Endothelial cell of umbilical vein (primary cell): ENCODE results near the gene REEP2. TPM values are rescaled to one million over a fixed set of nuclear protein-coding genes. Genes with fewer than 3 reads are reported as not detected.

Experiments used
- BruUV-seq: library from RNA; stranded (reverse); fragments of 400-500 nt; replicated peaks from 2 replicates; lab custom pipeline; 2021; lab: Mats Ljungman, UMichigan
- CTCF ChIA-PET: fragments of 300-600, 350-600 bp; sonication (Branson Sonifier 250); formaldehyde crosslinking; loops from one replicate; lab custom pipeline; 2021; ENCODE audit warnings: antibody characterized with exemption, inconsistent platforms; lab: Charles Lee
- POLR2A ChIA-PET: fragments of 300-600, 350-600 bp; sonication (Branson Sonifier 250); formaldehyde crosslinking; loops from one replicate; lab custom pipeline; 2021; ENCODE audit warnings: antibody characterized with exemption, inconsistent platforms; lab: Charles Lee
- DNase-seq: peaks from one replicate; pipeline ENCODE4 v3.0.0-alpha.2; 2011; ENCODE audit warnings: low read depth, low spot score
- FAIRE-seq: peaks from 2 replicates; lab custom pipeline; 2011; peaks lifted over from hg19 to GRCh38; lab: Jason Lieb, UNC
- H2AFZ ChIP-seq: 2 replicates; pipeline ENCODE4 v1.6.0; 2012; ENCODE audit warnings: low read depth, low read length, control low read depth, inconsistent platforms
- H3K27ac ChIP-seq: 2 replicates; pipeline ENCODE4 v1.5.1; 2011; ENCODE audit warnings: low read depth, mild to moderate bottlenecking, control low read depth, low read length, moderate library complexity; ENCODE audit not compliant: insufficient read depth
- H3K27me3 ChIP-seq, 2 experiments: 2 replicates each; pipeline versions ENCODE4 v1.6.0 to v1.6.1; 2011; ENCODE audit warnings: low read length in 2 of 2, mixed read lengths in 1 of 2; ENCODE audit not compliant: control insufficient read depth in 2 of 2, insufficient read depth in 2 of 2
- H3K36me3 ChIP-seq, 2 experiments: 2 replicates in 1 of 2; 3 replicates in 1 of 2; pipeline ENCODE4 v1.5.1; 2011; ENCODE audit warnings: low read length in 2 of 2, mild to moderate bottlenecking in 1 of 2, moderate library complexity in 1 of 2; ENCODE audit not compliant: control insufficient read depth in 2 of 2, insufficient read depth in 2 of 2; ENCODE audit errors: extremely low read depth in 1 of 2
- H3K4me1 ChIP-seq: 3 replicates; pipeline ENCODE4 v1.5.1; 2011; ENCODE audit warnings: mild to moderate bottlenecking, low read length; ENCODE audit not compliant: control insufficient read depth, insufficient read depth; ENCODE audit errors: extremely low read depth
- H3K4me2 ChIP-seq: 2 replicates; pipeline ENCODE4 v1.6.1; 2011; ENCODE audit warnings: low read length, control low read depth, mixed read lengths; ENCODE audit not compliant: insufficient read depth
- H3K4me3 ChIP-seq, 3 experiments: fragments of 200-600 bp in 1 of 3; sonication (generic), shearing (Covaris generic) in 1 of 3; replicated peaks in 1 of 3; 2 replicates each; pipeline ENCODE4 v1.5.1; 2011 to 2016; ENCODE audit warnings: control low read depth in 3 of 3, low read length in 3 of 3, mild to moderate bottlenecking in 2 of 3, inconsistent platforms in 1 of 3, low read depth in 1 of 3, moderate library complexity in 1 of 3; ENCODE audit not compliant: insufficient read depth in 1 of 3
- H3K79me2 ChIP-seq: 2 replicates; pipeline ENCODE4 v1.6.0; 2012; ENCODE audit warnings: low read length, inconsistent platforms; ENCODE audit not compliant: control insufficient read depth, insufficient read depth
- H3K9ac ChIP-seq: replicated peaks from 2 replicates; pipeline ENCODE3; 2011; ENCODE audit warnings: low read length, control low read depth; ENCODE audit not compliant: insufficient read depth; ENCODE audit errors: extremely low read depth
- H3K9me1 ChIP-seq: replicated peaks from 3 replicates; pipeline ENCODE4 v1.6.0; 2011; ENCODE audit warnings: mild to moderate bottlenecking, low read length; ENCODE audit not compliant: control insufficient read depth, insufficient read depth; ENCODE audit errors: extremely low read depth
- H3K9me3 ChIP-seq: replicated peaks from 2 replicates; pipeline ENCODE4 v1.5.1; 2012; ENCODE audit warnings: low read length, inconsistent platforms; ENCODE audit not compliant: control insufficient read depth, insufficient read depth
- H4K20me1 ChIP-seq: replicated peaks from 2 replicates; pipeline ENCODE3; 2011; ENCODE audit warnings: mild to moderate bottlenecking, low read length; ENCODE audit not compliant: control insufficient read depth, insufficient read depth; ENCODE audit errors: extremely low read depth
- EZH2 ChIP-seq: IDR thresholded peaks from 2 replicates; pipeline ENCODE4 v1.6.1; 2012; ENCODE audit warnings: borderline replicate concordance, low read depth, mild to moderate bottlenecking, moderate library complexity, low read length, inconsistent platforms; ENCODE audit not compliant: severe bottlenecking
- FOS ChIP-seq: IDR thresholded peaks from 2 replicates; pipeline ENCODE4 v1.6.1; 2011; ENCODE audit warnings: mild to moderate bottlenecking, low read length, moderate library complexity, borderline replicate concordance; ENCODE audit not compliant: insufficient read depth
- GATA2 ChIP-seq: IDR thresholded peaks from 2 replicates; pipeline ENCODE4 v1.7.0; 2011; ENCODE audit warnings: low read depth, mild to moderate bottlenecking, moderate library complexity, mixed read lengths, low read length; ENCODE audit not compliant: insufficient read length, insufficient read depth
- JUN ChIP-seq: IDR thresholded peaks from 2 replicates; pipeline ENCODE4 v1.6.1; 2011; ENCODE audit warnings: borderline replicate concordance, low read depth; ENCODE audit not compliant: insufficient read length, insufficient read depth
- MYC ChIP-seq: IDR thresholded peaks from one replicate; pipeline ENCODE4 v1.6.1; 2011; ENCODE audit warnings: mild to moderate bottlenecking, low read depth, low read length
- POLR2A ChIP-seq: IDR thresholded peaks from 2 replicates; pipeline ENCODE4 v1.6.1; 2012; ENCODE audit warnings: low read depth, mild to moderate bottlenecking, control low read depth, low read length
- POLR2AphosphoS5 ChIP-seq: IDR thresholded peaks from 2 replicates; pipeline ENCODE4 v1.6.1; 2012; ENCODE audit warnings: low read depth, mild to moderate bottlenecking, control low read depth, low read length, moderate library complexity; ENCODE audit not compliant: insufficient read depth
- dilution Hi-C: fragments of 300-500 bp; cut with MboI; formaldehyde crosslinking; loops from one replicate; pipeline ENCODE4 v1.15.0; 2019; ENCODE audit warnings: low sequenced_read_pairs; ENCODE audit not compliant: extremely low pct_ligation_motif_present
- intact Hi-C: fragments of 100-400 bp; cut with micrococcal nuclease; formaldehyde crosslinking; loops from one replicate; pipeline ENCODE4 v1.10.0; 2022
- polyA plus RNA-seq, 4 experiments: library from polyadenylated mRNA; depleted of rRNA in 3 of 4; stranded (reverse) in 3 of 4; unstranded in 1 of 4; fragments of >200 nt; gene quantifications; 2 replicates each; pipeline versions ENCODE4 v1.2.1 to v1.2.3, GENCODE V29; 2011 to 2012; ENCODE audit warnings: missing spikeins in 1 of 4
- total RNA-seq: library from RNA; stranded (reverse); gene quantifications from 2 replicates; pipeline ENCODE4 v1.2.3, GENCODE V29; 2021
- TF ChIP-seq, protein P1 (sequence below): IDR thresholded peaks from 2 replicates; pipeline ENCODE4 v1.6.1; 2011; ENCODE audit not compliant: insufficient read depth, insufficient read length
- TF ChIP-seq, protein P2 (sequence below), 2 donors: IDR thresholded peaks; 1 replicate in 1 of 2; 2 replicates in 1 of 2; pipeline ENCODE4 v1.5.1; 2011; ENCODE audit warnings: low read length in 2 of 2, mild to moderate bottlenecking in 2 of 2, moderate library complexity in 2 of 2, control low read depth in 1 of 2, inconsistent platforms in 1 of 2, low read depth in 1 of 2; ENCODE audit not compliant: insufficient read depth in 1 of 2; ENCODE audit errors: extremely low read depth in 1 of 2

REEP2 gene
- total and polyA plus RNA-seq, 2 donors (not counting 3 experiments of a cell fraction or from before 2014, with no cell fraction given) = 4.0 to 4.8 TPM

DNA sequence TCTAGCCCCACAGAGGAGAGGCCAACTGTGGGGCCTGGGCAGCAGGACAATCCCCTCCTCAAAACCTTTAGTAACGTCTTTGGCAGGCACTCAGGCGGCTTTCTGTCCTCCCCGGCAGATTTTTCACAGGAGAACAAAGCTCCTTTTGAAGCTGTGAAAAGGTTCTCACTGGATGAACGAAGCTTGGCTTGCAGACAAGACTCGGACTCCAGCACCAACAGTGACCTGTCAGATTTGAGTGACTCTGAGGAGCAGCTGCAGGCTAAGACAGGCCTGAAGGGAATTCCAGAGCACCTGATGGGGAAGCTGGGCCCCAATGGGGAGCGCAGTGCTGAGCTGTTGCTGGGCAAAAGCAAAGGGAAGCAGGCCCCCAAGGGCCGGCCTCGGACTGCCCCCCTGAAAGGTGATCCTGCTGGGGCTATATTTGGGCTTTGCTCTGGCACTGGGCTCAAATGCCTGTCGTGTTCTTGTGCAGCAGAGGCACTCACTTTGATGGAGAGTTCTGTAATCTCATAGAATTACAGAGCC lies 46.9 kb upstream of the REEP2 start:
- FAIRE-seq = no peak
- no TSS peak for BruUV-seq

More for the DNA sequence above, 46.9 kb upstream of the REEP2 start:
- Histone ChIP-seq H3K9me3 (no peaks in the 10 kb centered on the region), H4K20me1 (no peaks in the 10 kb centered on the region), H3K4me3 (no peak overlapping the region), H3K9ac (no peak overlapping the region), H3K79me2 (no peaks in the 10 kb centered on the region), H2AFZ (no peak overlapping the region), H3K27ac (no peak overlapping the region), H3K4me1 (no peaks in the 10 kb centered on the region), H3K4me2 (no peak overlapping the region), H3K36me3 (peaks cover 8 to 26% of the 10 kb centered on the region in 2 experiments), H3K9me1 (no peaks in the 10 kb centered on the region), H3K27me3 (no peaks in the 10 kb centered on the region)
- TF ChIP-seq POLR2A (no peak), GATA2 (no peak), EZH2 (no peak), FOS (no peak), POLR2AphosphoS5 (no peak), MYC (no peak), JUN (no peak)
- TF ChIP-seq, protein P1, sequence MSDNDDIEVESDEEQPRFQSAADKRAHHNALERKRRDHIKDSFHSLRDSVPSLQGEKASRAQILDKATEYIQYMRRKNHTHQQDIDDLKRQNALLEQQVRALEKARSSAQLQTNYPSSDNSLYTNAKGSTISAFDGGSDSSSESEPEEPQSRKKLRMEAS = no peak
- TF ChIP-seq, protein P2, sequence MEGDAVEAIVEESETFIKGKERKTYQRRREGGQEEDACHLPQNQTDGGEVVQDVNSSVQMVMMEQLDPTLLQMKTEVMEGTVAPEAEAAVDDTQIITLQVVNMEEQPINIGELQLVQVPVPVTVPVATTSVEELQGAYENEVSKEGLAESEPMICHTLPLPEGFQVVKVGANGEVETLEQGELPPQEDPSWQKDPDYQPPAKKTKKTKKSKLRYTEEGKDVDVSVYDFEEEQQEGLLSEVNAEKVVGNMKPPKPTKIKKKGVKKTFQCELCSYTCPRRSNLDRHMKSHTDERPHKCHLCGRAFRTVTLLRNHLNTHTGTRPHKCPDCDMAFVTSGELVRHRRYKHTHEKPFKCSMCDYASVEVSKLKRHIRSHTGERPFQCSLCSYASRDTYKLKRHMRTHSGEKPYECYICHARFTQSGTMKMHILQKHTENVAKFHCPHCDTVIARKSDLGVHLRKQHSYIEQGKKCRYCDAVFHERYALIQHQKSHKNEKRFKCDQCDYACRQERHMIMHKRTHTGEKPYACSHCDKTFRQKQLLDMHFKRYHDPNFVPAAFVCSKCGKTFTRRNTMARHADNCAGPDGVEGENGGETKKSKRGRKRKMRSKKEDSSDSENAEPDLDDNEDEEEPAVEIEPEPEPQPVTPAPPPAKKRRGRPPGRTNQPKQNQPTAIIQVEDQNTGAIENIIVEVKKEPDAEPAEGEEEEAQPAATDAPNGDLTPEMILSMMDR (IDR thresholded peaks at IDR 0.05; ENCODE audit: extremely low read depth in 1 of 2, insufficient read depth in 1 of 2, low read depth in 1 of 2, low read length in 2 of 2) = no peak
- ChIA-PET CTCF (interaction anchor here (0.8 to 2.1 kb wide), 3 partner anchors 38 to 168 kb away, joined by 3 to 5 read pairs (median 3); partner anchors contain the start of gene KDM3B), POLR2A (no interaction called here)
- DNase-seq = no peak
- dilution Hi-C loops (no loop called here), intact Hi-C loops (no loop called here)
